ENCODE data around the gene TLL2.

Gene TLL2

GRCh38 chr10:96339383-96339782 is 174.3 kb downstream of the TLL2 start:
- no peak overlapping the region for H3K9ac ChIP-seq (ENCODE audit: low read length in 2 of 2)
- H3K36me3 ChIP-seq (ENCODE audit: control insufficient read depth in 2 of 2, insufficient read depth in 2 of 2, low read length in 2 of 2), result no peaks in the 10 kb centered on the region
- no peak overlapping the region for H3K4me3 ChIP-seq (ENCODE audit: low read length in 2 of 2)
- H3K27me3 ChIP-seq (ENCODE audit: control insufficient read depth in 1 of 2, insufficient read depth in 2 of 2, low read length in 2 of 2), result peaks cover 0 to 8% of the 10 kb centered on the region in 2 donors
- H3K4me1 ChIP-seq (ENCODE audit: control insufficient read depth, insufficient read depth, low read length), result no peaks in the 10 kb centered on the region
- H3K27ac ChIP-seq (ENCODE audit: low read length), result no peak overlapping the region
- H3K9me3 ChIP-seq (ENCODE audit: control insufficient read depth in 2 of 2, low read length in 2 of 2), result no peaks in the 10 kb centered on the region

- H3K4me1 ChIP-seq (ENCODE audit: control insufficient read depth, insufficient read depth, low read length), result no peaks in the 10 kb centered on the region
- no peak overlapping the region for H3K9ac ChIP-seq (ENCODE audit: low read length in 2 of 2)
- H3K9me3 ChIP-seq (ENCODE audit: control insufficient read depth in 2 of 2, low read length in 2 of 2), result no peaks in the 10 kb centered on the region
- H3K4me3 ChIP-seq (ENCODE audit: low read length in 2 of 2), result no peak overlapping the region
- peaks cover 0 to 11% of the 10 kb centered on the region in 2 donors for H3K27me3 ChIP-seq (ENCODE audit: control insufficient read depth in 1 of 2, insufficient read depth in 2 of 2, low read length in 2 of 2)
- no peaks in the 10 kb centered on the region for H3K36me3 ChIP-seq (ENCODE audit: control insufficient read depth in 2 of 2, insufficient read depth in 2 of 2, low read length in 2 of 2)
- H3K27ac ChIP-seq (ENCODE audit: low read length), result no peak overlapping the region
Measured at GRCh38 chr10:96338279-96338925, 175.3 kb downstream of the TLL2 start.

- H3K4me3 ChIP-seq (ENCODE audit: low read length in 2 of 2), result no peak overlapping the region
Measured at GRCh38 chr10:96337106-96337505, 176.6 kb downstream of the TLL2 start.

GRCh38 chr10:96334616-96335526 is 178.9 kb downstream of the TLL2 start:
- no peaks in the 10 kb centered on the region for H3K4me1 ChIP-seq (ENCODE audit: control insufficient read depth, insufficient read depth, low read length)
- H3K4me3 ChIP-seq (ENCODE audit: low read length in 2 of 2), result no peak overlapping the region
- no peak overlapping the region for H3K27ac ChIP-seq (ENCODE audit: low read length)
- no peaks in the 10 kb centered on the region for H3K9me3 ChIP-seq (ENCODE audit: control insufficient read depth in 2 of 2, low read length in 2 of 2)
- no peak overlapping the region for H3K9ac ChIP-seq (ENCODE audit: low read length in 2 of 2)
- peaks cover 0 to 11% of the 10 kb centered on the region in 2 donors for H3K27me3 ChIP-seq (ENCODE audit: control insufficient read depth in 1 of 2, insufficient read depth in 2 of 2, low read length in 2 of 2)
- H3K36me3 ChIP-seq (ENCODE audit: control insufficient read depth in 2 of 2, insufficient read depth in 2 of 2, low read length in 2 of 2), result no peaks in the 10 kb centered on the region

More at GRCh38 chr10:96337106-96337505, 176.6 kb downstream of the TLL2 start:
- no peaks in the 10 kb centered on the region for H3K4me1 ChIP-seq (ENCODE audit: control insufficient read depth, insufficient read depth, low read length)
- no peak overlapping the region for H3K27ac ChIP-seq (ENCODE audit: low read length)
- peaks cover 0 to 11% of the 10 kb centered on the region in 2 donors for H3K27me3 ChIP-seq (ENCODE audit: control insufficient read depth in 1 of 2, insufficient read depth in 2 of 2, low read length in 2 of 2)
- H3K9ac ChIP-seq (ENCODE audit: low read length in 2 of 2), result no peak overlapping the region
- no peaks in the 10 kb centered on the region for H3K36me3 ChIP-seq (ENCODE audit: control insufficient read depth in 2 of 2, insufficient read depth in 2 of 2, low read length in 2 of 2)
- H3K9me3 ChIP-seq (ENCODE audit: control insufficient read depth in 2 of 2, low read length in 2 of 2), result no peaks in the 10 kb centered on the region

- peaks cover 0 to 11% of the 10 kb centered on the region in 2 donors for H3K27me3 ChIP-seq (ENCODE audit: control insufficient read depth in 1 of 2, insufficient read depth in 2 of 2, low read length in 2 of 2)
- no peaks in the 10 kb centered on the region for H3K9me3 ChIP-seq (ENCODE audit: control insufficient read depth in 2 of 2, low read length in 2 of 2)
- H3K36me3 ChIP-seq (ENCODE audit: control insufficient read depth in 2 of 2, insufficient read depth in 2 of 2, low read length in 2 of 2), result no peaks in the 10 kb centered on the region
- no peaks in the 10 kb centered on the region for H3K4me1 ChIP-seq (ENCODE audit: control insufficient read depth, insufficient read depth, low read length)
- no peak overlapping the region for H3K9ac ChIP-seq (ENCODE audit: low read length in 2 of 2)
- no peak overlapping the region for H3K4me3 ChIP-seq (ENCODE audit: low read length in 2 of 2)
- H3K27ac ChIP-seq (ENCODE audit: low read length), result no peak overlapping the region
Measured at GRCh38 chr10:96333101-96333500, 180.6 kb downstream of the TLL2 start.

GRCh38 chr10:96327462-96327861 is 186.3 kb downstream of the TLL2 start:
- no peaks in the 10 kb centered on the region for H3K4me1 ChIP-seq (ENCODE audit: control insufficient read depth, insufficient read depth, low read length)
- no peaks in the 10 kb centered on the region for H3K36me3 ChIP-seq (ENCODE audit: control insufficient read depth in 2 of 2, insufficient read depth in 2 of 2, low read length in 2 of 2)
- no peak overlapping the region for H3K4me3 ChIP-seq (ENCODE audit: low read length in 2 of 2)
- H3K27me3 ChIP-seq (ENCODE audit: control insufficient read depth in 1 of 2, insufficient read depth in 2 of 2, low read length in 2 of 2), result peaks cover 0 to 13% of the 10 kb centered on the region in 2 donors
- H3K9me3 ChIP-seq (ENCODE audit: control insufficient read depth in 2 of 2, low read length in 2 of 2), result no peaks in the 10 kb centered on the region
- H3K27ac ChIP-seq (ENCODE audit: low read length), result no peak overlapping the region
- no peak overlapping the region for H3K9ac ChIP-seq (ENCODE audit: low read length in 2 of 2)

GRCh38 chr10:96325719-96326373 is 187.9 kb downstream of the TLL2 start:
- no peaks in the 10 kb centered on the region for H3K36me3 ChIP-seq (ENCODE audit: control insufficient read depth in 2 of 2, insufficient read depth in 2 of 2, low read length in 2 of 2)
- no peak overlapping the region for H3K9ac ChIP-seq (ENCODE audit: low read length in 2 of 2)
- no peak overlapping the region for H3K27ac ChIP-seq (ENCODE audit: low read length)
- no peaks in the 10 kb centered on the region for H3K4me1 ChIP-seq (ENCODE audit: control insufficient read depth, insufficient read depth, low read length)
- H3K4me3 ChIP-seq (ENCODE audit: low read length in 2 of 2), result no peak overlapping the region
- H3K9me3 ChIP-seq (ENCODE audit: control insufficient read depth in 2 of 2, low read length in 2 of 2), result no peaks in the 10 kb centered on the region
- peaks cover 0 to 11% of the 10 kb centered on the region in 2 donors for H3K27me3 ChIP-seq (ENCODE audit: control insufficient read depth in 1 of 2, insufficient read depth in 2 of 2, low read length in 2 of 2)

GRCh38 chr10:96324447-96324846 is 189.3 kb downstream of the TLL2 start:
- Histone ChIP-seq H3K4me1 (ENCODE audit: control insufficient read depth, insufficient read depth, low read length) (no peaks in the 10 kb centered on the region), H3K27ac (ENCODE audit: low read length) (no peak overlapping the region), H3K9me3 (ENCODE audit: control insufficient read depth in 2 of 2, low read length in 2 of 2) (no peaks in the 10 kb centered on the region), H3K36me3 (ENCODE audit: control insufficient read depth in 2 of 2, insufficient read depth in 2 of 2, low read length in 2 of 2) (no peaks in the 10 kb centered on the region), H3K9ac (ENCODE audit: low read length in 2 of 2) (no peak overlapping the region), H3K27me3 (ENCODE audit: control insufficient read depth in 1 of 2, insufficient read depth in 2 of 2, low read length in 2 of 2) (peaks cover 0 to 11% of the 10 kb centered on the region in 2 donors), H3K4me3 (ENCODE audit: low read length in 2 of 2) (no peak overlapping the region)

- Histone ChIP-seq H3K9ac (ENCODE audit: low read length in 2 of 2) (no peak overlapping the region), H3K4me3 (ENCODE audit: low read length in 2 of 2) (no peak overlapping the region), H3K27me3 (ENCODE audit: control insufficient read depth in 1 of 2, insufficient read depth in 2 of 2, low read length in 2 of 2) (peaks cover 0 to 9% of the 10 kb centered on the region in 2 donors), H3K9me3 (ENCODE audit: control insufficient read depth in 2 of 2, low read length in 2 of 2) (no peaks in the 10 kb centered on the region), H3K27ac (ENCODE audit: low read length) (no peak overlapping the region), H3K4me1 (ENCODE audit: control insufficient read depth, insufficient read depth, low read length) (no peaks in the 10 kb centered on the region), H3K36me3 (ENCODE audit: control insufficient read depth in 2 of 2, insufficient read depth in 2 of 2, low read length in 2 of 2) (no peaks in the 10 kb centered on the region)
Measured at GRCh38 chr10:96322275-96322674, 191.5 kb downstream of the TLL2 start.

- H3K4me3 ChIP-seq (ENCODE audit: low read length in 2 of 2), result no peak overlapping the region
- H3K4me1 ChIP-seq (ENCODE audit: control insufficient read depth, insufficient read depth, low read length), result no peaks in the 10 kb centered on the region
- H3K27ac ChIP-seq (ENCODE audit: low read length), result no peak overlapping the region
- no peak overlapping the region for H3K9ac ChIP-seq (ENCODE audit: low read length in 2 of 2)
- H3K36me3 ChIP-seq (ENCODE audit: control insufficient read depth in 2 of 2, insufficient read depth in 2 of 2, low read length in 2 of 2), result no peaks in the 10 kb centered on the region
- H3K9me3 ChIP-seq (ENCODE audit: control insufficient read depth in 2 of 2, low read length in 2 of 2), result no peaks in the 10 kb centered on the region
- peaks cover 0 to 8% of the 10 kb centered on the region in 2 donors for H3K27me3 ChIP-seq (ENCODE audit: control insufficient read depth in 1 of 2, insufficient read depth in 2 of 2, low read length in 2 of 2)
Measured at GRCh38 chr10:96321822-96322221, 191.9 kb downstream of the TLL2 start.
